ENCODE data around the gene KCNK5. TPM values are rescaled to one million over a fixed set of nuclear protein-coding genes. Genes with fewer than 3 reads are reported as not detected.

The KCNK5 gene
- total RNA-seq, 1 donor from 2014 or later = 42.6 TPM

DNA sequence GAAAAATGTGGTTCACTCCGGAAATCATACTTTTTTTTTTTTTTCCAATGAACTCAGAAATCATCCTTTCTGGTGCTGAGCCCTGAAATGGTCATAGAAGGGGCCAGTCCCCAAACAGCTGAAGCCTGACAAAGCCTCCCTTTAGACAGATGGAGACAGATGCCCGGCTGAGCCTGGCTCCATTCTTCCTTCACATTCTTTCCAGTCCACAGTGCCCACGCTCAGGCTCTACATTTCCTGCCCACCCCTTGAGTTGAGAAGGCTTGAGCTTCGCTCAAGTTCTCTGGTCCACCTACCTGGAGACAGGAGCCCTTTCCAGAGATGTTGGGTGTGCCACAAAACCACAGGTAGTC, 41.2 kb downstream of the KCNK5 start:
- Mint-ChIP-seq H3K27me3 (ENCODE audit: low read depth) (no peaks in the 10 kb centered on the region), H3K4me3 (ENCODE audit: low read depth) (no peak overlapping the region), H3K36me3 (ENCODE audit: low read depth) (peaks cover 85% of the 10 kb centered on the region), H3K27ac (peak overlapping the region; percentile 72), H3K4me1 (ENCODE audit: low read depth) (peaks cover 23% of the 10 kb centered on the region), H3K9me3 (no peaks in the 10 kb centered on the region)
- DNase-seq (ENCODE audit: low spot score) = no peak
- intact Hi-C loops (cut with micrococcal nuclease) = loop anchor here (5.0 kb wide), 1 partner anchor 39 kb away; the partner anchor contains the start of gene KCNK5

DNA sequence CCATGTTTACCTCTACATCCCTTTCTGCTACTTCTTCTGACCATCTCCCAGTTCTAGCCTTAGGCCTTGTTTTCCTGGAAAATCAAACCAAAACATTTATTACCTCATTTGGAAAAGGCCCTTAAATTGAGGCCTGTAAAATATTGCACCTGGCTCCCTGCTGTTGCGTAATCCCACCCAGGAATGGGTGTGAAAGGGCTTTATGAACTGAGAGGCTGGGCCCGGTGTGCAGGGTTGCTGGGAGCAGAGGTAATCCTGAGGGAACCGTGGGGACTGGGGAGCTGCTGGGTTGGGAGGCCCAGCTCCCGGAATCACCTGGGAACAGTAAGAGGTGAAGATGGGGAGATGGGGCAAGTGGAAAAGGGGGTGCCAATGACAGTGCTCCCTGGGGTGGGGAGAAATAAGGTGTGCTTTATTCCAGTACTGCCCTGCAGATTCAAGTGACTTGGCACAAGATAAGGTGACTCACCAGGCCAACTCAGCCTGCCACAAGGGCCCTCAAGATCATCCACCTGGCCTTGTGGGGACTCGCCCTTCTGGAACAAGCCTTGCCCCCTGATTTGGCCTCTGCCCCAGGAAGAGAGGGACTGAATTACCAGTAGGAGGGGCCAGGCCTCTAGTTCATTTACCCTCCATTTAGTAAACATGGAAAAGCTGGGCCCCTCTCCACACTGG, 44.2 kb downstream of the KCNK5 start:
- no peak for DNase-seq (ENCODE audit: low spot score)
- Mint-ChIP-seq H3K4me3 (ENCODE audit: low read depth) (no peak overlapping the region), H3K36me3 (ENCODE audit: low read depth) (peaks cover 69% of the 10 kb centered on the region), H3K4me1 (ENCODE audit: low read depth) (peaks cover 21% of the 10 kb centered on the region), H3K27ac (no peak overlapping the region), H3K9me3 (no peaks in the 10 kb centered on the region), H3K27me3 (ENCODE audit: low read depth) (no peaks in the 10 kb centered on the region)
- intact Hi-C loops (cut with micrococcal nuclease) = loop anchor here (5.0 kb wide), 1 partner anchor 42 kb away; the partner anchor contains the start of gene KCNK5

DNA sequence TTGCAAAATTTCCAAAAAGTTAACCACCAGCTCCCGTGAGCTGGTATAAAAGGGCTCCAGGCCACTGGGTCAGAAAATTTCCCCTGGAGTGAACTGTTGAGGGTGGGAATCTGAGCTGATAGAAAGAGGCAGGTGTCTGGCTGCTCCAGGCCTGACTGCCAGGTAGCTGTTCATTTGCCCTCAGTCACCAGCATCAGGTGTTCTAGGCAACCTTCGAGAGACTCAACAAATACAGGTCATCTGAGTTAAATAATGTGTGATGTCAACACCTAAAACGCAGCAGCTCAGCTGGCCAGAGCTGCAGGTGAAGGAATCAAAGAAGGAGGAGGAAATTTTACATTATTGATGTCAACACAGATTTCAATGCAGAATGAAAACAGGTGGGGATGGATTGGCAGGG, 46.7 kb downstream of the KCNK5 start:
- Mint-ChIP-seq H3K27me3 (ENCODE audit: low read depth) (no peaks in the 10 kb centered on the region), H3K9me3 (peaks cover 11% of the 10 kb centered on the region), H3K36me3 (ENCODE audit: low read depth) (peaks cover 64% of the 10 kb centered on the region), H3K4me3 (ENCODE audit: low read depth) (no peak overlapping the region), H3K4me1 (ENCODE audit: low read depth) (peaks cover 5% of the 10 kb centered on the region), H3K27ac (peak overlapping the region; percentile 25)
- no peak for DNase-seq (ENCODE audit: low spot score)
- intact Hi-C loops (cut with micrococcal nuclease) = no loop called here

DNA sequence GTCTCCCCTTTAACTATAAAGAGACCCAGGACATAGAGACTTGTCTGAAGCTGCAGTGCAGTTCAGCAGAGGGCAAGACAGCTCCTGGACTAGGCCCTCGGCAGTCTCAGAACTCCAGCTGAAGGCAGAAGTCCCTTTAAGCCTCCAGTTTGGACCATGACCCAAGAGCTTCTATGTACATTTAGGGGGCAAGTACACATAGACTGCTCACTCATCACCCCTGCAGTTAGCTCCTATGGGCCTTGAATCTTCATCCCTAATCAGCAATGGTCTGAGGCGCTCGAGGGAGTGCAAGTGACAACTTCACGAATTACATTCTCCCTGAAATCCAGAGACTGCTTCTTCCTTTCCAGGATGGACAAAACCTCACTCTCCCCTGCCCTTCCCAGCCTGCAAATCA, 47.4 kb downstream of the KCNK5 start:
- intact Hi-C loops (cut with micrococcal nuclease) = no loop called here
- Mint-ChIP-seq H3K36me3 (ENCODE audit: low read depth) (peaks cover 67% of the 10 kb centered on the region), H3K27me3 (ENCODE audit: low read depth) (no peaks in the 10 kb centered on the region), H3K27ac (no peak overlapping the region), H3K4me1 (ENCODE audit: low read depth) (peaks cover 5% of the 10 kb centered on the region), H3K4me3 (ENCODE audit: low read depth) (no peak overlapping the region), H3K9me3 (peaks cover 18% of the 10 kb centered on the region)
- no peak for DNase-seq (ENCODE audit: low spot score)

DNA sequence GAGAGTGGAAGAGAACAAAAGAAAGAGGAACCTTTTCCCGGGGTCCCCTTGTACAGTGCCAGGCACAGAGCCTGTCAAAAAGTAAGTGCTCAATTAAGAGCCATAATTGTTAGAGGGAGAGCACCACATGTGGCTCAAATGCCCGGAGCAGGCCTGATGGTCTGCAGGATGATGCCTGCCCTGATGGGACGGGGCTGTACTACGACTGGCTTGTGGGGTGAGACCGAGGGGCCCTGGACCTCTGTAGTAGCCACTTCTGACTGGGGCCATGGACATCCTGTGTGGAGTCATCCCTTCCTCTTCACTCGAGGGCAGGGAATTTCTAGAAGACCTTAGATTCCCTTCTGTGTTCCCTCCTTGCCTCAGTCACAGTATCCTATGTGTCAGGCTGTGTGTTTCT, 47.9 kb downstream of the KCNK5 start:
- Mint-ChIP-seq H3K36me3 (ENCODE audit: low read depth) (peaks cover 64% of the 10 kb centered on the region), H3K9me3 (peaks cover 22% of the 10 kb centered on the region), H3K27ac (no peak overlapping the region), H3K27me3 (ENCODE audit: low read depth) (no peaks in the 10 kb centered on the region), H3K4me1 (ENCODE audit: low read depth) (peaks cover 5% of the 10 kb centered on the region), H3K4me3 (ENCODE audit: low read depth) (no peak overlapping the region)
- DNase-seq (ENCODE audit: low spot score) = no peak
- intact Hi-C loops (cut with micrococcal nuclease) = no loop called here

DNA sequence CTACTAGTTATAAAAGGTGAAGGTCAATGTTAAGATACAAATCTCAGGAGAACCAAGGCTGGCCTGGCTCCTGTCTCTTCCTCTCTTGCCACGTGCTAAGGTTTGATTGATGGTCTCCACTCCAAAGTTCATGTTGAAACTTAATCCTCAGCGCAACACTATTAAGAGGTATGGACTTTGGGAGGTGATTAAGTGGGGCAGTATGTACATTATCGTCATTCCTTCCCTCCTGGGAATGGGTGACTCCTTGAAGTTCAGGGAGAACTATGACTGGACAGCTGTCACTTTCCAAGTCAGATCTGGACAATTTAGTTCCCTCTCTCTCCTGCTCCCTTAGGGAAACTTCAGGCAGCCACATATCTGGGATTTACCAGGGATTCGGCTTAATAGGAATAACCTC, 50.5 kb downstream of the KCNK5 start:
- H3K27ac Mint-ChIP-seq = no peak overlapping the region
- DNase-seq (ENCODE audit: low spot score) = no peak
- H3K4me3 Mint-ChIP-seq (ENCODE audit: low read depth) = no peak overlapping the region
- H3K9me3 Mint-ChIP-seq = peaks cover 22% of the 10 kb centered on the region
- peaks cover 4% of the 10 kb centered on the region for H3K4me1 Mint-ChIP-seq (ENCODE audit: low read depth)
- intact Hi-C loops (cut with micrococcal nuclease) = no loop called here
- peaks cover 40% of the 10 kb centered on the region for H3K36me3 Mint-ChIP-seq (ENCODE audit: low read depth)
- no peaks in the 10 kb centered on the region for H3K27me3 Mint-ChIP-seq (ENCODE audit: low read depth)

DNA sequence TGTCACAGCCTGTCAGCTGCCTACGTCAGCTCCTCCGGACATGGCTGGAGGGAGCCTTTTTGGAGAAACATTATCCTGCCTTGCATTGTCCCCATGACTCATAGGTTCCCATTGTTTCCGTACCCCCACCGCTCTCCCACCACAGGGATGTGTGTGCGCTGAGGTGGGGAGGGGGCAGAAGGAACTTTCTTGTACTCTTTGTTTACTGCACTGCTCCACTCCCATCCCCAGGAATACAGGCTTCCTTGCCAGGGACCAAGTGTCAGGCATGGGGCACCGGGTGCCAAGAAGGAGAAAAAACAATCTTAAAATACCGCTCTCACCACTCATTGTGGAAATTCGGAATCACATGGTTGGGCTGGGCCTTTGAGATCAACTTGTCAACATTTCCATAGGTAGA, 51.0 kb downstream of the KCNK5 start:
- H3K9me3 Mint-ChIP-seq = peaks cover 22% of the 10 kb centered on the region
- intact Hi-C loops (cut with micrococcal nuclease) = no loop called here
- H3K4me3 Mint-ChIP-seq (ENCODE audit: low read depth) = no peak overlapping the region
- no peak for DNase-seq (ENCODE audit: low spot score)
- peaks cover 4% of the 10 kb centered on the region for H3K4me1 Mint-ChIP-seq (ENCODE audit: low read depth)
- H3K27ac Mint-ChIP-seq = no peak overlapping the region
- peaks cover 39% of the 10 kb centered on the region for H3K36me3 Mint-ChIP-seq (ENCODE audit: low read depth)
- H3K27me3 Mint-ChIP-seq (ENCODE audit: low read depth) = no peaks in the 10 kb centered on the region

DNA sequence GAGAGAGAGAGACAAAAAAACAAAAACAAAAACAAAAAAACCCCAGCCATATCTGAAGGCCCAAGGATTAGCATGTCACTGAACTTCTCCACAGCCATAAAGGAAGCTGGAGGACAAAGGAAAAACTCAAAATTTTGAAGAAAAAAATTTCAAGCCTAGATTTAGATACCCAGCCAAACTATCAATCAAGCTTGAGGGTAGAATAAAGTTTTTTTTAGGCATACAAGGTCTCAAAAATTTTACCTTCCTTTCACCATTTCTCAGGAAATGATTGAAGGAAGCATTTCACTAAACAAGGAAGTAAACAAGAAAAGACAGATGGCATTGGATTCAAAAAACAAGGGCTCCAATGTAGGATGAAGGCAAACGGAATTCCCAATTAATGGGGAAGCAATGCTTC, 52.1 kb downstream of the KCNK5 start:
- no peak overlapping the region for H3K4me3 Mint-ChIP-seq (ENCODE audit: low read depth)
- H3K27me3 Mint-ChIP-seq (ENCODE audit: low read depth) = no peaks in the 10 kb centered on the region
- peaks cover 47% of the 10 kb centered on the region for H3K36me3 Mint-ChIP-seq (ENCODE audit: low read depth)
- no peak overlapping the region for H3K27ac Mint-ChIP-seq
- DNase-seq (ENCODE audit: low spot score) = no peak
- intact Hi-C loops (cut with micrococcal nuclease) = no loop called here
- H3K4me1 Mint-ChIP-seq (ENCODE audit: low read depth) = peaks cover 2% of the 10 kb centered on the region
- H3K9me3 Mint-ChIP-seq = peaks cover 22% of the 10 kb centered on the region

DNA sequence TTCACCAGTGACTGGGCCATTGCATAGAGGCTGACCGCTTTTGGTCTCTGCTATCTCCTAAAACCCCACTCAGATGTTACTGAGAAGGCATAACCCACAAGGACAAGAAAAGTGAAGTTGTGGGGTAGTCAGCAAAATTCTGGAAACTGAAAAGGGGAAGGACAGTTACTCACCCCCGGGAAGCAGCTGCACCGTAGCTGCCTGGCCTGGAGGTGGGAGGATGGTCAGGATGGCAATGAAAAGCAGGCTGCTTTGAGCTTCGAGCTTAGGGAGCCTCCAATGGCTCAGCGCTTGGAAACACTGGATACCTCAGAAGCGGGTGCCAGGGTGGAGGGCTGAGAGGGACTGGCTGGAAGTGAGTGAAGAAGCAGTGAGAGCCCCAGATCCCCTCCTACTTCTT, 56.0 kb downstream of the KCNK5 start:
- H3K4me1 Mint-ChIP-seq (ENCODE audit: low read depth) = no peaks in the 10 kb centered on the region
- H3K27me3 Mint-ChIP-seq (ENCODE audit: low read depth) = no peaks in the 10 kb centered on the region
- no peak overlapping the region for H3K4me3 Mint-ChIP-seq (ENCODE audit: low read depth)
- peaks cover 49% of the 10 kb centered on the region for H3K36me3 Mint-ChIP-seq (ENCODE audit: low read depth)
- no peak for DNase-seq (ENCODE audit: low spot score)
- intact Hi-C loops (cut with micrococcal nuclease) = no loop called here
- peaks cover 16% of the 10 kb centered on the region for H3K9me3 Mint-ChIP-seq
- no peak overlapping the region for H3K27ac Mint-ChIP-seq

DNA sequence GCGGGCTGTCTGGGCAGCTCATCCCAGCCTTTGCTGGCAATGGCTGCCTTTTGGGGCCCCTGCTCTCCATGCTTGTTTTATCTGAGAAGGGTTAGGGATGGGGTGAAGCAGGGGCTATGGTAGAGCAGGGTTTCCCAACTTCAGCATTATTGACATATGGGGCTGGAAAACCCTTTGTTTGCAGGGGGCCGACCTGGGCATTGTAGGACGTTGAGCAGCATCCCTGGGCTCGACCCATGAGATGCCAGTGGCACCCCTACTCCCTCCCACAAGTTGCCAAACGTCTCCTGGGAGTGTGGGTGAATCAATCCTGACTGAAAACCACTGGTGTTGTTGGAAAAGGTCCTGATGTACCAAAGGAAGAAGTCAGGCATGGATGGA, 56.9 kb downstream of the KCNK5 start:
- intact Hi-C loops (cut with micrococcal nuclease) = no loop called here
- Mint-ChIP-seq H3K4me3 (ENCODE audit: low read depth) (no peak overlapping the region), H3K4me1 (ENCODE audit: low read depth) (no peaks in the 10 kb centered on the region), H3K36me3 (ENCODE audit: low read depth) (peaks cover 42% of the 10 kb centered on the region), H3K27ac (no peak overlapping the region), H3K27me3 (ENCODE audit: low read depth) (no peaks in the 10 kb centered on the region), H3K9me3 (peaks cover 9% of the 10 kb centered on the region)
- DNase-seq (ENCODE audit: low spot score) = no peak

DNA sequence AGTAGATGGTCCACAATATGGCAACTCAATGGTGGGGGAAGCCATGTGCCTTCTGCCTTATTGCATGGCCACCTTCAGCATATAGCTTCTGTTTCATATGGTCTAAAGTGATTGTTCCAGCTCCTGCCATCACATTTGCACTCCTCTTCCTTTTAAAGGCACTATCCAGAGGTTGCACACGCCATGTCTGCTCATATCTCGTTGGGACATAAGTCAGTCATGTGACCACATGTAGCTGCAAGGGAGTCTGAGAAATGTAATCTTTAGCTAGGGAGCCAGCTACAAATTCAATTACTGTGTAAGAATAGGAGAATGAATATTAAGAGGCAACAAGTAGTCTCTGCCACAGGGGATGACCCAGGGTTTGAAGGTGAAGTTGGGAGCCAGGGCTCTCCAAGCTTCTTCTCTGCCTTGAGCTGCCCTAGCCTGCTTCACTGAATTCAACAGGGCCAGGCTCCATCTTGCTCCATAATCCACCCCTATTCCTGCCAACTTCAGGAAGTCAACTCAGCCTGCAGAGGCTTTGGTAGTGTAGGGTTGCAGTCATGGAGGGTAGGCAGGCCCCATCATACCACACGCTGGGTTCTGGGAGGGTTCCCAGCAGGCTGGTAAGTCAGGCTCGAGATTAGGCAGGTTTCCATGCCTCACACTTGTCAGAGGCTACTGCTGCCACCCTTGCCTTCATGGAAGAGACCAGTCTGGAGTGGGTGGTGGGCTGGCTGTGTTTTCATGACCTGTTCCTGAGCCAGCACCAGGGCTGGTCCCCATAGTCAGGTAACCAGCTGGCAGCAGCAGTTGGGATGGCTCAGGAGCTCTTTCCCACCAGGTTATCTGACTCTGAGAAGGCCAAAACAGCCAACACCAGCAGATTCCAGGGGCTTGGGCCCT, 57.5 kb downstream of the KCNK5 start:
- no peak for DNase-seq (ENCODE audit: low spot score)
- Mint-ChIP-seq H3K27ac (no peak overlapping the region), H3K4me3 (ENCODE audit: low read depth) (no peak overlapping the region), H3K9me3 (peaks cover 3% of the 10 kb centered on the region), H3K4me1 (ENCODE audit: low read depth) (peaks cover under 1% of the 10 kb centered on the region), H3K27me3 (ENCODE audit: low read depth) (no peaks in the 10 kb centered on the region), H3K36me3 (ENCODE audit: low read depth) (peaks cover 35% of the 10 kb centered on the region)
- intact Hi-C loops (cut with micrococcal nuclease) = no loop called here

DNA sequence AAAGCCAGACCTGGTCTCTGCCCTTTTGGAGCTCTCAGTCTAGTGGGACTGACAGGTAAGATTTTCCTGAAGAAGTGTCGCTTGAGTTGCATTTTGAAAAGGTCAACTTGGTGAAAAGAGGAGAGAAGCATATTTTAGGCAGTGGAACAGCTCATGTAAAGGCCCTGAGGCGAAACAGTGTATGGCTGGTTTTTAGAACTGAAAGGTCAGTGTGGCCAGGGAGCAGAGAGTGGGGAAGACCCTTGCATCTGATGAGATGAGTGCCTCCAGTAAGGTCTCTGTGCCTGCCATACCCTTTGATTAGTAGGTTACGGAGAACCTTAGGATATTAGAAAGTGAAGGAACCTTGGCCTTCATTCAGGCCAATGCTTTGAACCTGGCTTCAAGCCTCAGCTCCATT, 58.4 kb downstream of the KCNK5 start:
- H3K27ac Mint-ChIP-seq = no peak overlapping the region
- H3K4me3 Mint-ChIP-seq (ENCODE audit: low read depth) = no peak overlapping the region
- peaks cover 35% of the 10 kb centered on the region for H3K36me3 Mint-ChIP-seq (ENCODE audit: low read depth)
- intact Hi-C loops (cut with micrococcal nuclease) = no loop called here
- peaks cover 3% of the 10 kb centered on the region for H3K4me1 Mint-ChIP-seq (ENCODE audit: low read depth)
- H3K27me3 Mint-ChIP-seq (ENCODE audit: low read depth) = no peaks in the 10 kb centered on the region
- no peak for DNase-seq (ENCODE audit: low spot score)
- H3K9me3 Mint-ChIP-seq = no peaks in the 10 kb centered on the region

DNA sequence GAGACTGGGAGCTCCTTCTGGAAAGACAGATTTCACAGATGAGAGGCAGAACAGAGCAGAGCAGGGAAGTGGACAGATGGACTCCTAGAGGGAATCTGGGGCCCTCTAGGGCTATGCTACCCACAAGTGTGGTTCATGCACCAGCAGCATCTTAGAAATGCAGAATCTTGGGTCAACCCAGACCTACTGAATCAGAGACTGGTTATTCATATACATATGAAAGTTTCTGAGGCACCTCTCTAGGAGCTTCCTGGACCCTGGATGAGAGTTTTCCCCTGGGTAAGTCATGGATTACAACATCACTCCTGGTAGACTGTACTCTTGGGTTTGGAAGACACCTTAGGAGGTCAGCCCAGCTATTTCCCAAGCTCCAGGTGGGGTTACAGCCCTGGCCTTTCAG, 58.9 kb downstream of the KCNK5 start:
- Mint-ChIP-seq H3K4me3 (ENCODE audit: low read depth) (no peak overlapping the region), H3K27me3 (ENCODE audit: low read depth) (no peaks in the 10 kb centered on the region), H3K9me3 (no peaks in the 10 kb centered on the region), H3K27ac (peak overlapping the region; percentile 48), H3K4me1 (ENCODE audit: low read depth) (peaks cover 3% of the 10 kb centered on the region), H3K36me3 (ENCODE audit: low read depth) (peaks cover 35% of the 10 kb centered on the region)
- no peak for DNase-seq (ENCODE audit: low spot score)
- intact Hi-C loops (cut with micrococcal nuclease) = no loop called here
